IMR-90 (cell line): Measurements from ENCODE around the gene KNL1. TPM values are rescaled to one million over a fixed set of nuclear protein-coding genes. Genes with fewer than 3 reads are reported as not detected.

Experiments used
- ATAC-seq: fragments of 200-7000 bp; cut with Tn5 transposase; 2 replicates; pipeline ENCODE4 v1.9.1; 2020; ENCODE audit warnings: low read depth, mild to moderate bottlenecking, moderate library complexity
- Bru-seq: library from RNA; stranded (reverse); fragments of 400-500 nt; gene quantifications from one replicate; lab custom pipeline; 2021; lab: Mats Ljungman, UMichigan
- BruChase-seq, 2 experiments: library from RNA; stranded (reverse); fragments of 400-500 nt; gene quantifications; one replicate each; lab custom pipeline; 2021; lab: Mats Ljungman, UMichigan
- BruUV-seq: library from RNA; stranded (reverse); fragments of 400-500 nt; replicated peaks from 2 replicates; lab custom pipeline; 2021; lab: Mats Ljungman, UMichigan
- CTCF ChIA-PET: fragments of 300-600 bp; formaldehyde crosslinking; extraction: SDS; loops from one replicate; lab custom pipeline; 2021; ENCODE audit warnings: antibody characterized with exemption; lab: Yijun Ruan, JAX
- POLR2A ChIA-PET: fragments of 300-600 bp; sonication (Branson Sonifier 250); formaldehyde crosslinking; loops from one replicate; lab custom pipeline; 2022; ENCODE audit warnings: antibody characterized with exemption; ENCODE audit not compliant: unreplicated experiment; lab: Charles Lee
- DNase-seq: peaks from one replicate; pipeline ENCODE4 v3.0.0; 2013
- H2AFZ ChIP-seq: replicated peaks from 2 replicates; pipeline ENCODE3; 2013; ENCODE audit warnings: low read length, mild to moderate bottlenecking; ENCODE audit not compliant: poor library complexity
- H2AK5ac ChIP-seq: 2 replicates; pipeline ENCODE4 v1.6.1; 2013; ENCODE audit warnings: low read depth, low read length, inconsistent platforms
- H2AK9ac ChIP-seq: replicated peaks from 2 replicates; pipeline ENCODE3; 2013; ENCODE audit warnings: mild to moderate bottlenecking, low read depth, low read length, moderate library complexity; ENCODE audit not compliant: poor library complexity
- H2BK120ac ChIP-seq: 2 replicates; pipeline ENCODE4 v1.6.1; 2013; ENCODE audit warnings: low read depth, low read length, inconsistent platforms
- H2BK15ac ChIP-seq: 3 replicates; pipeline ENCODE4 v1.6.1; 2013; ENCODE audit warnings: low read depth, low read length, inconsistent platforms
- H2BK20ac ChIP-seq: 2 replicates; pipeline ENCODE4 v1.6.1; 2013; ENCODE audit warnings: low read depth, mild to moderate bottlenecking, inconsistent platforms, low read length, moderate library complexity
- H2BK5ac ChIP-seq: 2 replicates; pipeline ENCODE4 v1.6.1; 2013; ENCODE audit warnings: mild to moderate bottlenecking, low read depth, low read length, inconsistent platforms; ENCODE audit not compliant: poor library complexity, severe bottlenecking
- H3K14ac ChIP-seq: replicated peaks from 2 replicates; pipeline ENCODE4 v1.6.1; 2013; ENCODE audit warnings: low read depth, low read length, inconsistent platforms
- H3K18ac ChIP-seq: 2 replicates; pipeline ENCODE4 v1.6.1; 2013; ENCODE audit warnings: low read depth, low read length, control low read depth
- H3K23ac ChIP-seq: 2 replicates; pipeline ENCODE4 v1.6.1; 2013; ENCODE audit warnings: low read depth, low read length, inconsistent platforms
- H3K27ac ChIP-seq: 2 replicates; pipeline ENCODE4 v1.5.1; 2013; ENCODE audit warnings: mild to moderate bottlenecking, control low read depth, low read length; ENCODE audit not compliant: insufficient read depth
- H3K27me3 ChIP-seq: 2 replicates; pipeline ENCODE4 v1.6.1; 2013; ENCODE audit warnings: low read length; ENCODE audit not compliant: control insufficient read depth, insufficient read depth
- H3K36me3 ChIP-seq: 2 replicates; pipeline ENCODE4 v1.6.1; 2013; ENCODE audit warnings: low read length, mixed read lengths; ENCODE audit not compliant: control insufficient read depth, insufficient read depth
- H3K4ac ChIP-seq: 2 replicates; pipeline ENCODE4 v1.6.1; 2013; ENCODE audit warnings: low read depth, low read length, inconsistent platforms
- H3K4me1 ChIP-seq: 2 replicates; pipeline ENCODE4 v1.6.1; 2013; ENCODE audit warnings: low read length, mixed read lengths; ENCODE audit not compliant: control insufficient read depth, insufficient read depth
- H3K4me2 ChIP-seq: 2 replicates; pipeline ENCODE4 v1.6.1; 2013; ENCODE audit warnings: low read depth, mild to moderate bottlenecking, control low read depth, low read length, moderate library complexity
- H3K4me3 ChIP-seq: 2 replicates; pipeline ENCODE4 v1.5.1; 2013; ENCODE audit warnings: low read depth, mild to moderate bottlenecking, control low read depth, low read length, moderate library complexity; ENCODE audit not compliant: insufficient read depth
- H3K56ac ChIP-seq: 2 replicates; pipeline ENCODE4 v1.6.1; 2013; ENCODE audit warnings: low read length, inconsistent platforms; ENCODE audit not compliant: insufficient read depth; ENCODE audit errors: extremely low read depth
- H3K79me1 ChIP-seq, 2 experiments: 2 replicates each; pipeline ENCODE4 v1.6.1; 2013; ENCODE audit warnings: low read length in 2 of 2, inconsistent platforms in 1 of 2, low read depth in 1 of 2
- H3K9ac ChIP-seq: 2 replicates; pipeline ENCODE4 v1.6.1; 2013; ENCODE audit warnings: low read depth, low read length, control low read depth
- H3K9me1 ChIP-seq: 2 replicates; pipeline ENCODE4 v1.6.1; 2013; ENCODE audit warnings: low read length, inconsistent platforms; ENCODE audit not compliant: insufficient read depth
- H3K9me3 ChIP-seq: 2 replicates; pipeline ENCODE4 v1.6.1; 2013; ENCODE audit warnings: low read length; ENCODE audit not compliant: control insufficient read depth, insufficient read depth
- H4K20me1 ChIP-seq: 2 replicates; pipeline ENCODE4 v1.6.1; 2013; ENCODE audit warnings: low read length, inconsistent platforms; ENCODE audit not compliant: insufficient read depth
- H4K5ac ChIP-seq: 2 replicates; pipeline ENCODE4 v1.6.1; 2013; ENCODE audit warnings: mild to moderate bottlenecking, low read depth, low read length, control low read depth
- H4K8ac ChIP-seq, 2 experiments: 2 replicates each; pipeline ENCODE4 v1.6.1; 2013; ENCODE audit warnings: low read depth in 2 of 2, low read length in 2 of 2, control low read depth in 1 of 2, inconsistent platforms in 1 of 2
- H4K91ac ChIP-seq: 2 replicates; pipeline ENCODE4 v1.6.1; 2013; ENCODE audit warnings: low read depth, low read length, inconsistent platforms; ENCODE audit not compliant: insufficient read depth
- BHLHE40 ChIP-seq: fragments of 150-350 bp; IDR thresholded peaks from 2 replicates; pipeline ENCODE4 v1.6.1; 2016; ENCODE audit warnings: mild to moderate bottlenecking, low read depth, low read length
- CEBPB ChIP-seq: IDR thresholded peaks from 2 replicates; pipeline ENCODE4 v1.6.1; 2012; ENCODE audit warnings: low read depth, low read length, improper control_type of control experiment
- FOS ChIP-seq: fragments of 150-350 bp; IDR thresholded peaks from 2 replicates; pipeline ENCODE4 v1.6.1; 2016; ENCODE audit warnings: low read depth, low read length
- MAFK ChIP-seq: IDR thresholded peaks from 2 replicates; pipeline ENCODE4 v1.6.1; 2012; ENCODE audit warnings: low read depth, low read length, improper control_type of control experiment
- MAZ ChIP-seq: IDR thresholded peaks from 2 replicates; pipeline ENCODE4 v1.6.1; 2012; ENCODE audit warnings: low read depth, mild to moderate bottlenecking, low read length, improper control_type of control experiment, moderate library complexity, borderline replicate concordance
- MXI1 ChIP-seq: IDR thresholded peaks from 2 replicates; pipeline ENCODE4 v1.6.1; 2012; ENCODE audit warnings: low read depth, mild to moderate bottlenecking, low read length, moderate library complexity, borderline replicate concordance
- NFE2L2 ChIP-seq: fragments of 150-350 bp; IDR thresholded peaks from 2 replicates; pipeline ENCODE4 v1.6.1; 2016; ENCODE audit warnings: low read depth, mild to moderate bottlenecking, low read length
- POLR2A ChIP-seq: IDR thresholded peaks from 2 replicates; pipeline ENCODE4 v1.6.1; 2012; ENCODE audit warnings: mild to moderate bottlenecking, low read depth, low read length
- RAD21 ChIP-seq: IDR thresholded peaks from 2 replicates; pipeline ENCODE4 v1.6.1; 2012; ENCODE audit warnings: low read length, improper control_type of control experiment
- RCOR1 ChIP-seq: IDR thresholded peaks from 2 replicates; pipeline ENCODE4 v1.6.1; 2012; ENCODE audit warnings: mild to moderate bottlenecking, low read length, improper control_type of control experiment; ENCODE audit not compliant: insufficient replicate concordance
- RFX5 ChIP-seq: IDR thresholded peaks from 2 replicates; pipeline ENCODE4 v1.8.0; 2012; ENCODE audit warnings: low read depth, mild to moderate bottlenecking, low read length, moderate library complexity
- SMC3 ChIP-seq: fragments of 150-350 bp; IDR thresholded peaks from 2 replicates; pipeline ENCODE4 v1.6.1; 2016; ENCODE audit warnings: low read depth, mild to moderate bottlenecking, antibody characterized with exemption, low read length, moderate library complexity
- USF2 ChIP-seq: fragments of 150-350 bp; IDR thresholded peaks from 2 replicates; pipeline ENCODE4 v1.6.1; 2017; ENCODE audit warnings: mild to moderate bottlenecking, antibody characterized with exemption, low read length, low read depth
- WGBS, 2 experiments: methylation state at CpG; one replicate each; pipeline versions ENCODE4 v1.1.5 to v1.1.7; 2013; ENCODE audit warnings: missing lambda C conversion rate in 2 of 2; ENCODE audit not compliant: insufficient read length in 1 of 2; ENCODE audit errors: extremely low coverage in 2 of 2; 5-methylcytosine and 5-hydroxymethylcytosine counted together
- dilution Hi-C: fragments of 300-500 bp; cut with HindIII; formaldehyde crosslinking; loops from one replicate; pipeline ENCODE4 v1.14.3; 2018; ENCODE audit warnings: low sequenced_read_pairs; ENCODE audit not compliant: unreplicated experiment
- in situ Hi-C: fragments of 300-500 bp; cut with MboI; formaldehyde crosslinking; loops from 3 replicates; pipeline ENCODE4 v1.14.3; 2019; ENCODE audit warnings: low sequenced_read_pairs, inconsistent platforms, mixed read lengths
- intact Hi-C: fragments of 100-400 bp; cut with micrococcal nuclease; formaldehyde crosslinking; loops from 2 replicates; pipeline ENCODE4 v1.10.0; 2022
- long read RNA-seq: library from polyadenylated mRNA; unstranded; transcript quantifications from one replicate; pipeline ENCODE4 v2.0.0, GENCODE V29; 2021; ENCODE audit not compliant: unreplicated experiment
- polyA plus RNA-seq, 3 experiments: library from polyadenylated mRNA; depleted of rRNA; stranded (reverse); fragments of >200 nt; gene quantifications; 2 replicates each; pipeline ENCODE4 v1.2.3, GENCODE V29; 2012; ENCODE audit warnings: low replicate concordance in 1 of 3
- total RNA-seq: library from RNA; depleted of rRNA; stranded (reverse); fragments of >200 nt; gene quantifications from 2 replicates; pipeline ENCODE4 v1.2.3, GENCODE V29; 2012; rRNA removed

KNL1 gene
- total RNA-seq = 25.1 and 32.5 TPM in 2 replicates
- polyA plus RNA-seq (2012; rRNA removed) = 2.2 and 3.1 TPM in 2 replicates
- polyA plus RNA-seq (2012; cell fraction: cytosol; rRNA removed) = 0.26 and 0.31 TPM in 2 replicates
- 0.39 and 3.3 TPM in 2 replicates for polyA plus RNA-seq (2012; cell fraction: nucleus; rRNA removed; ENCODE audit: low replicate concordance)
- Bru-seq, nascent RNA = percentile 47 among the genes with signal in this experiment
- percentile 53 among the genes with signal in this experiment for BruChase-seq, experiment 1, labeled RNA remaining after a 6-hour chase
- percentile 48 among the genes with signal in this experiment for BruChase-seq, experiment 2, labeled RNA remaining after a 2-hour chase
- long read RNA-seq, full-length matches to known transcripts = 1 of 1 reads
- long read RNA-seq, partial matches to known transcripts = 0 of 1 reads
- long read RNA-seq, other reads (novel, unspliced or antisense) = 0 of 1 reads

GRCh38 chr15:40593588-40594428 is at the start of gene KNL1:
TSS of gene KNL1 (plus strand) at chr15:40594249. CDS start at chr15:40602932, 8,683 bp downstream.
- H4K91ac ChIP-seq = peak within 1 kb of the TSS; percentile 98
- H3K4ac ChIP-seq = peak within 1 kb of the TSS; percentile 97
- peaks cover 4 to 20% of the 10 kb centered on the region in 2 experiments; a peak in 3 of 4 replicates for H3K79me1 ChIP-seq
- H3K36me3 ChIP-seq = no peaks in the 10 kb centered on the region
- H3K23ac ChIP-seq = peak within 1 kb of the TSS; percentile 99
- ChIA-PET CTCF (interaction anchor here (0.5 kb wide), 1 partner anchor 77 kb away, joined by 3 read pairs; no protein-coding TSS in a partner anchor), POLR2A (no interaction called here)
- H4K20me1 ChIP-seq = no peaks in the 10 kb centered on the region
- H2AK5ac ChIP-seq = no peak within 1 kb of the TSS
- peak within 1 kb of the TSS; percentile 80 for H4K5ac ChIP-seq
- peak within 1 kb of the TSS; percentile 89 for H2BK5ac ChIP-seq
- dilution Hi-C loops (no loop called here), intact Hi-C loops (loop anchor here (1.0 to 2.0 kb wide), 2 partner anchors 101 to 300 kb away; partner anchors contain the start of genes RAD51 and VPS18), in situ Hi-C loops (no loop called here)
- peak; percentile 90 for DNase-seq
- H3K4me3 ChIP-seq = peak within 1 kb of the TSS; percentile 52
- H3K9me3 ChIP-seq = no peaks in the 10 kb centered on the region
- peak; percentile 89 for ATAC-seq
- peak within 1 kb of the TSS; percentile 98 for H2BK15ac ChIP-seq
- peak within 1 kb of the TSS; percentile 100 for H3K56ac ChIP-seq
- peak within 1 kb of the TSS; percentile 83 for H3K27ac ChIP-seq
- H3K9me1 ChIP-seq = no peaks in the 10 kb centered on the region
- H3K14ac ChIP-seq = peak within 1 kb of the TSS; percentile 99
- peak within 1 kb of the TSS; percentile 87 for H3K18ac ChIP-seq
- peak within 1 kb of the TSS; percentile 31 for H3K4me2 ChIP-seq
- H4K8ac ChIP-seq = peak within 1 kb of the TSS; percentile 34 to 99
- 0% methylated on average over 5 of the region's 41 CpGs; no CpG with 5 or more reads in 1 of the 2 experiments for WGBS, 2 experiments
- peak within 1 kb of the TSS; percentile 93 for H2AFZ ChIP-seq
- peak within 1 kb of the TSS; percentile 80 for H3K9ac ChIP-seq
- BruUV-seq = no TSS peak
- peak within 1 kb of the TSS; percentile 96 for H2BK20ac ChIP-seq
- H2AK9ac ChIP-seq = peak within 1 kb of the TSS; percentile 88
- H2BK120ac ChIP-seq = peak within 1 kb of the TSS; percentile 99
- H3K4me1 ChIP-seq = no peaks in the 10 kb centered on the region
- H3K27me3 ChIP-seq = no peaks in the 10 kb centered on the region
- TF ChIP-seq MAZ (no peak), MXI1 (peak; percentile 99), POLR2A (peak; percentile 47), CEBPB (peak; percentile 99), RAD21 (no peak), RFX5 (no peak), USF2 (0 out of 2 replicates have a peak, but pooled peaks have one; percentile 3), SMC3 (no peak), BHLHE40 (0 out of 2 replicates have a peak, but pooled peaks have one; percentile 6), NFE2L2 (no peak), FOS (peak; percentile 95), RCOR1 (no peak), MAFK (no peak)
